ENCODE measurements around the gene ATP6V0A1.

GRCh38 chr17:42538482-42538881, 79.8 kb downstream of the ATP6V0A1 start:
- TF ChIP-seq CTCF (IDR thresholded peaks at IDR 0.05) (no peak), POLR2A (IDR thresholded peaks at IDR 0.05) (no peak)
